Tibial artery (tissue), 4 donors: ENCODE results near the gene ASB2.

ENCODE experiments used
- DNase-seq, 2 donors: peaks; one replicate each; pipeline ENCODE4 v3.0.0-alpha.2; 2019
- H3K27ac ChIP-seq, 2 donors: fragments of 200-600 bp; sonication (generic) in 1 of 2; 1 replicate in 1 of 2; 2 replicates in 1 of 2; pipeline ENCODE4 v1.5.1; 2018 to 2019; ENCODE audit warnings: mild to moderate bottlenecking in 1 of 2
- H3K27me3 ChIP-seq, 2 donors: fragments of 200-600 bp; sonication (generic) in 1 of 2; one replicate each; pipeline versions ENCODE4 v1.5.1 to v1.6.0; 2016 to 2019
- H3K36me3 ChIP-seq, 3 donors: fragments of 200-600 bp; sonication (generic) in 2 of 3; one replicate each; pipeline ENCODE4 v1.5.1; 2016 to 2019; ENCODE audit warnings: mild to moderate bottlenecking in 2 of 3
- H3K4me1 ChIP-seq, 4 donors: fragments of 200-600 bp; sonication (generic) in 2 of 4; 1 replicate in 3 of 4; 2 replicates in 1 of 4; pipeline ENCODE4 v1.5.1; 2016 to 2019
- H3K4me3 ChIP-seq, 2 donors: fragments of 200-600 bp; sonication (generic) in 1 of 2; 1 replicate in 1 of 2; 2 replicates in 1 of 2; pipeline ENCODE4 v1.5.1; 2018 to 2019; ENCODE audit warnings: mild to moderate bottlenecking in 2 of 2
- H3K9me3 ChIP-seq, 3 donors: fragments of 200-600 bp; sonication (generic) in 1 of 3; one replicate each; pipeline ENCODE4 v1.5.1; 2016 to 2019
- CTCF ChIP-seq, 2 experiments: fragments of 200-600 bp in 1 of 2; fragments of 450-650 bp in 1 of 2; IDR thresholded peaks; one replicate each; pipeline ENCODE4 v1.5.1; 2017 to 2019; ENCODE audit warnings: antibody characterized with exemption in 2 of 2, mild to moderate bottlenecking in 1 of 2, moderate library complexity in 1 of 2
- intact Hi-C: fragments of 100-400 bp; cut with DNase I; formaldehyde crosslinking; loops from one replicate; pipeline ENCODE4 v1.15.0; 2023; ENCODE audit warnings: low total_unique reads

ASB2 gene

GRCh38 chr14:93974833-93975232, 1.5 kb downstream of the ASB2 start:
- Histone ChIP-seq H3K36me3 (no peaks in the 10 kb centered on the region), H3K9me3 (no peaks in the 10 kb centered on the region), H3K4me1 (peaks cover 0 to 72% (median 34%) of the 10 kb centered on the region in 4 donors), H3K27me3 (no peaks in the 10 kb centered on the region), H3K4me3 (peak overlapping the region; percentile 50 to 53), H3K27ac (peak overlapping the region; percentile 89)
- intact Hi-C loops: no loop called here
- peak; percentile 42 to 85 for DNase-seq
- no peak for TF ChIP-seq CTCF (IDR thresholded peaks at IDR 0.05)

- Histone ChIP-seq H3K4me1 (peaks cover 0 to 77% (median 39%) of the 10 kb centered on the region in 4 donors), H3K27me3 (no peaks in the 10 kb centered on the region), H3K36me3 (no peaks in the 10 kb centered on the region), H3K9me3 (no peaks in the 10 kb centered on the region), H3K27ac (peak overlapping the region; percentile 89), H3K4me3 (peak overlapping the region; percentile 50 to 53)
- intact Hi-C loops: no loop called here
- no peak for DNase-seq
- no peak for TF ChIP-seq CTCF (IDR thresholded peaks at IDR 0.05)
Measured at GRCh38 chr14:93974299-93974698, 2.1 kb downstream of the ASB2 start.

- Histone ChIP-seq H3K27me3 (no peaks in the 10 kb centered on the region), H3K4me1 (peaks cover 0 to 84% (median 45%) of the 10 kb centered on the region in 4 donors), H3K4me3 (peak overlapping the region; percentile 50 to 53), H3K36me3 (no peaks in the 10 kb centered on the region), H3K27ac (peak overlapping the region; percentile 89), H3K9me3 (no peaks in the 10 kb centered on the region)
- intact Hi-C loops: no loop called here
- TF ChIP-seq CTCF (IDR thresholded peaks at IDR 0.05): no peak
- DNase-seq: no peak
Measured at GRCh38 chr14:93973607-93974006, 2.8 kb downstream of the ASB2 start.

GRCh38 chr14:93972618-93973205, 3.7 kb downstream of the ASB2 start:
- H3K4me3 ChIP-seq: no peak overlapping the region
- no peaks in the 10 kb centered on the region for H3K27me3 ChIP-seq
- TF ChIP-seq CTCF (IDR thresholded peaks at IDR 0.05): no peak
- H3K9me3 ChIP-seq: no peaks in the 10 kb centered on the region
- DNase-seq: no peak
- no peaks in the 10 kb centered on the region for H3K36me3 ChIP-seq
- peaks cover 0 to 92% (median 54%) of the 10 kb centered on the region in 4 donors for H3K4me1 ChIP-seq
- peak overlapping the region; percentile 89 for H3K27ac ChIP-seq
- intact Hi-C loops: no loop called here

- Histone ChIP-seq H3K4me3 (peak overlapping the region in 1 of 2 donors; percentile 43), H3K4me1 (peaks cover 0 to 92% (median 58%) of the 10 kb centered on the region in 4 donors), H3K36me3 (no peaks in the 10 kb centered on the region), H3K27ac (peak overlapping the region; percentile 89), H3K9me3 (no peaks in the 10 kb centered on the region), H3K27me3 (no peaks in the 10 kb centered on the region)
- DNase-seq: no peak
- no peak for TF ChIP-seq CTCF (IDR thresholded peaks at IDR 0.05)
- intact Hi-C loops: no loop called here
Measured at GRCh38 chr14:93971635-93972027, 4.7 kb downstream of the ASB2 start.
